Small intestine (tissue), 7 donors: ENCODE measurements around the gene SPNS2. TPM values are rescaled to one million over a fixed set of nuclear protein-coding genes. Genes with fewer than 3 reads are reported as not detected.

Experiments
- DNase-seq, 2 donors: peaks; one replicate each; pipeline versions ENCODE4 v3.0.0 to v3.0.0-alpha.2; 2013
- FAIRE-seq: peaks from 2 replicates; lab custom pipeline; 2012; peaks lifted over from hg19 to GRCh38; lab: Jason Lieb, UNC
- H3K27ac ChIP-seq, 3 donors: one replicate each; pipeline ENCODE4 v1.5.1; 2013; ENCODE audit warnings: low read length in 2 of 3, mild to moderate bottlenecking in 2 of 3, control low read depth in 1 of 3, inconsistent platforms in 1 of 3, low read depth in 1 of 3, moderate library complexity in 1 of 3
- H3K27me3 ChIP-seq, 3 donors: one replicate each; pipeline ENCODE4 v1.6.1; 2013; ENCODE audit warnings: low read length in 3 of 3, inconsistent platforms in 1 of 3; ENCODE audit not compliant: control insufficient read depth in 3 of 3, insufficient read depth in 3 of 3
- H3K36me3 ChIP-seq, 3 donors: one replicate each; pipeline ENCODE4 v1.6.1; 2013; ENCODE audit warnings: low read length in 3 of 3, inconsistent platforms in 1 of 3, low read depth in 1 of 3, mild to moderate bottlenecking in 1 of 3, moderate library complexity in 1 of 3; ENCODE audit not compliant: control insufficient read depth in 3 of 3, insufficient read depth in 2 of 3
- H3K4me1 ChIP-seq, 3 donors: one replicate each; pipeline ENCODE4 v1.6.1; 2013; ENCODE audit warnings: low read length in 2 of 3, inconsistent platforms in 1 of 3, low read depth in 1 of 3, mild to moderate bottlenecking in 1 of 3, moderate library complexity in 1 of 3; ENCODE audit not compliant: control insufficient read depth in 3 of 3, insufficient read depth in 2 of 3
- H3K4me3 ChIP-seq, 3 donors: one replicate each; pipeline ENCODE4 v1.5.1; 2013; ENCODE audit warnings: low read length in 3 of 3, control low read depth in 1 of 3, inconsistent platforms in 1 of 3, low read depth in 1 of 3, mild to moderate bottlenecking in 1 of 3, moderate library complexity in 1 of 3
- H3K9me3 ChIP-seq, 2 donors: one replicate each; pipeline ENCODE4 v1.6.1; 2013; ENCODE audit warnings: low read depth in 1 of 2, low read length in 1 of 2; ENCODE audit not compliant: control insufficient read depth in 2 of 2, insufficient read depth in 1 of 2
- WGBS, 3 donors: extraction: QIAGEN DNeasy Blood & Tissue Kit; methylation state at CpG; one replicate each; pipeline ENCODE4 v1.1.7; 2013; 5-methylcytosine and 5-hydroxymethylcytosine counted together
- polyA plus RNA-seq, 4 donors: library from polyadenylated mRNA; stranded (reverse) in 3 of 4; unstranded in 1 of 4; fragments of 200-250 nt in 3 of 4; fragments of 120-200 nt in 1 of 4; gene quantifications; one replicate each; pipeline versions ENCODE4 v1.2.1 to v1.2.3, GENCODE V29; 2013
- donor health status: healthy with polysubstance abuse.
- donor health status: control.
- donor health status: control.
- donor health status: Bipolar disorder and iron deficiency.
- donor health status: healthy.

The SPNS2 gene
- polyA plus RNA-seq, 4 donors: 6.3 to 37.3 (median 22.3) TPM

DNA sequence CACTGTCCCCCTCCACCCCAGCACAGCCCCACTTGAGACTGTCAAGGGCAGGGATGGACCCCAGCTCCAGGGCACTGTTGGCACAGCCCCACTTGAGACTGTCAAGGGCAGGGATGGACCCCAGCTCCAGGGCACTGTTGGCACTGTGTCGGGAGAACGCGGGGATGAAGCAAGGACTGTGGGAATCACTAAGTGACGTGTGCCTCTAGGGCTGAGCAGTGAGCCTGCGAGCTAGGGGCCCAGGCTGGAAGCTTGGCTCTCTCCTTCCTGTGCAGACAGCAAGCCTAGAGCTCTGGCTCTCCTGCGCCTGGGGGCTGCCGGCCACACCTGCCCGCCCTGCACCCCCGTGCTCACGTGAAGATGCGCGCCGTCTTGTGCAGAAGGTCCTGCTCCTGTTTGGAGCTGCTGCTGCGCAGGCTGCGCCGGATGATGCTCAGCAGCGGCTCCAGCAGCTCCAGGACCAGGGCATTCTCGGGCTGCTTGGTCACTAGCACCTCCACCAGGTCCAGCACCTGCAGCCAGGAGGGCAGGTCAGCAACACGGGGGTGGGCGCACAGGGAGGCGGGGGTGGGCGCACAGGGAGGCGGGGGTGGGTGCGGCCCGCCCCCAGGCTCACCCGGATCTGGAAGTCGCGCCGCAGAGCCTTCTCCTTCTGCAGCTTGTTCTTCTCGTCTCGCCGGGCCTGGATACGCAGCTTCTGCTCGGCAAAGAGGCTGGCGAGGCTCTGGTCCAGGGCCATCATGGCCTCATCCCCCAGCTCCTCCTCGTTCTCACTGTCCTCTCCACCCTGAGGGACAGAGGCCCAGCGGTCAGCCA, 45.7 kb downstream of the SPNS2 start:
- Histone ChIP-seq H3K36me3 (peaks cover 23 to 99% (median 25%) of the 10 kb centered on the region in 3 donors), H3K4me1 (peaks cover 0 to 19% (median 2%) of the 10 kb centered on the region in 3 donors), H3K27me3 (no peaks in the 10 kb centered on the region), H3K9me3 (no peaks in the 10 kb centered on the region), H3K27ac (no peak overlapping the region), H3K4me3 (no peak overlapping the region)
- 92 to 94% (median 94%) methylated on average over 24 to 37 of the region's 37 CpGs for WGBS, 3 donors
- DNase-seq (no peak), FAIRE-seq (no peak)

DNA sequence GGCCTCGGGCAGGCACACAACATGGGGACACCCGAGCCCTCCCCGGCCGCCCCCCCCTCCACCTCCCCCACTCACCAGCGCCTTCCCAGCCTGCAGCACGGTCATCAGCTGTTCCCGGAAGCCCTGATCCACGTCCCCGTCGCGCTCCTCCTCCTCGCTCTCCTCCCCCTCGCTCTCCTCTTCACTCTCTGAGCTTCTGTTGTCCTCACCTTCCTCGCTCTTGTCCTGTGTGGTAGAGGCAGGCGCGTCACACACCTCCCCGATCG, 46.2 kb downstream of the SPNS2 start:
- no peaks in the 10 kb centered on the region for H3K9me3 ChIP-seq
- FAIRE-seq (no peak), DNase-seq (no peak)
- WGBS, 3 donors: 89 to 96% (median 92%) methylated on average over 17 to 18 of the region's 18 CpGs
- peaks cover 0 to 19% (median 2%) of the 10 kb centered on the region in 3 donors for H3K4me1 ChIP-seq
- H3K27me3 ChIP-seq: no peaks in the 10 kb centered on the region
- no peak overlapping the region for H3K4me3 ChIP-seq
- H3K27ac ChIP-seq: no peak overlapping the region
- peaks cover 23 to 99% (median 26%) of the 10 kb centered on the region in 3 donors for H3K36me3 ChIP-seq

DNA sequence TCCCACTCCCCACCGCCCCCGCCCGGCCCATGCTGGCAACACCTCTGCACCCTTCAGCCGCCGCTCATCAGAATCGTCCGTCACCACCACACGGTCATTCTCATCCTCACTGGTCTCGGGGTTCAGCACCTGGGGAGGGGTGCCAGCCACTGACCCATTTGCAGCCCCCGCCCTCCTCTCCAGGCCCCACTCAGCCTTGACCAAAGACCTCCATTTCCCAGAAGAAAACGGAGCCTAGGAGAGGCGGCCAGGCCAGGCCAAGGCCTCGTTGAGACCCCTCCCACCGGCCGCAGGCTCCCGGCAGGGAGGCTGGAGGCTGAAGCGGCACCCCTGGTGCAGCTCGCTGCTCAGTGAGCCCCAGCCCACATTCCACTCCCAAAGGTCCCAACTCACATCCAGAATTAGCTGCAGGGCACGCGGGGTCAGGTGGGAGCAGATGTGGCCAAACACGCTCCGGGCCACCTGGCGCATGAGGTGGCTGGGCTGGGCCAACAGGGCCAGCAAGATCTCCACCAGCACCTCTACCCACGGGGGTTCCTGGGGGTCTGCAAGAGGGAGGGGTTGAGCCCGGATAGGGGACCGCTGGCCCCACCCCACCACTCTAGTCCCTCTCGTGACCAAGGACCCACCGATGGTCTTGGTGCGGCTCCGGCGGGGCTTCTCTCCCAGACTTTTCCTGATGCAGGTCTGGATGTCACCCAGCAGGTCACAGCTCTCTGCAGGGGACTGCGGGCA, 46.7 kb downstream of the SPNS2 start:
- WGBS, 3 donors: 91 to 93% (median 91%) methylated on average over 31 to 32 of the region's 32 CpGs
- Histone ChIP-seq H3K27ac (no peak overlapping the region), H3K4me1 (peaks cover 0 to 18% (median 2%) of the 10 kb centered on the region in 3 donors), H3K4me3 (no peak overlapping the region), H3K36me3 (peaks cover 26 to 99% (median 31%) of the 10 kb centered on the region in 3 donors), H3K9me3 (no peaks in the 10 kb centered on the region), H3K27me3 (no peaks in the 10 kb centered on the region)
- FAIRE-seq (no peak), DNase-seq (no peak)

DNA sequence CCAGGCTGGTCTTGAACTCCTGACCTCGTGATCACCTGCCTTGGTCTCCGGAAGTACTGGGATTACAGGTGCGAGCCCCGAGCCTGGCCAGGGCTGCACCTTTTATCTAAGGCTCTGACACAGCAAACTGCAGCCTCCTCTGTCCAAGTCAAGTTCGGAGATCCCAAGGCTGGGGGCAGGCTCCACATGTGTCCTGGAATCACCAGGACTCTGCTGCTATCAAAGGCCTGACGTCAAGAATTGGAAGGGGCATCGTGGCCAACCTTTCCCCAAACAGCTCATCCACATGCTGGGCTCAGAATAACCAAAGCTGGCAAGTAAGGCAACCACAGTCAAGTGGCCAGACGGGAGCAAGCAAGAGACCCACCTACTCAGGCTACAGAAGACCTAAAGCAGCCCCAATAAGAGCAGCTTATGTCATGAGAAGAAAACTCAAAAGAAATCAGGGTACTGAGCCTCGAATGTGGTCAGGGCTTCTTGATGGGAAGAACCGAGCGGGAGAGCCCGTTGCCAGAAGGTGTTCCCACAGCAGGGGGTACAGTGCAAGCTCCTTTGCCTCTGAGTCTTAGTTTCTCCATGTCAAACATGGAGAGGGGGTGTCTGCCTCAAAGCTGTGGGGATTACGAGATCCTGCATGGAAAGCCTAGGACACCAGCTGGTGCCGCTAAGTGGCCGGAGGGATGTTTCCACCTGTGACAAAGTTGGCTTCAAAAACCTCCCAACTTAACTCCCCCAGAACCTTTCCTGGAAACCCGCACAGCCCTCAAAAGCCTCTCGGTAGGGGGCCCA, 48.6 kb downstream of the SPNS2 start:
- Histone ChIP-seq H3K36me3 (peaks cover 33 to 98% (median 35%) of the 10 kb centered on the region in 3 donors), H3K4me1 (no peaks in the 10 kb centered on the region), H3K4me3 (no peak overlapping the region), H3K27me3 (no peaks in the 10 kb centered on the region), H3K27ac (no peak overlapping the region), H3K9me3 (no peaks in the 10 kb centered on the region)
- 91 to 92% (median 92%) methylated on average over 17 of the region's 17 CpGs for WGBS, 3 donors
- FAIRE-seq (no peak), DNase-seq (no peak)

DNA sequence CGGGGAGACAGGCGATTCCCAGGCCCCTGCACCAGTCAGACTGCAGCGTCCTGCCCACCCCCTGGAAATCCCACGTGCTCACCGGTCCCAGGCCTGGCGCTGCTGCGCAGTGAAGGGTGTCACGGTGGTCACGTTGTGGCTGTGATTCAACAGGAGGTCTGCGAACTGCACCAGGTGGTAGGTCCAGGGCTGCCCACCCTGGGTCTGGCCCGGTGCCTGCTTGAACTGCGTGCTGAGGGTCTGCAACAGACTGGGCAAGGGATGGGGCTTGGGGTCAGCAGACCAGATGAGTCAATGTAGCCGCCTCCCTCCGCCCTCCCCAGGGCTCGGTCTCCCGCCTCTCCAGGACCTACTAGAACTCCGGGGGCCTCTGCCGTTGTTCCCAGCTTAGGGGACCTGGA, 49.4 kb downstream of the SPNS2 start:
- Histone ChIP-seq H3K27ac (no peak overlapping the region), H3K27me3 (no peaks in the 10 kb centered on the region), H3K36me3 (peaks cover 28 to 98% (median 36%) of the 10 kb centered on the region in 3 donors), H3K4me1 (no peaks in the 10 kb centered on the region), H3K9me3 (no peaks in the 10 kb centered on the region), H3K4me3 (no peak overlapping the region)
- 93 to 95% (median 94%) methylated on average over 16 to 18 of the region's 18 CpGs for WGBS, 3 donors
- DNase-seq (no peak), FAIRE-seq (no peak)

DNA sequence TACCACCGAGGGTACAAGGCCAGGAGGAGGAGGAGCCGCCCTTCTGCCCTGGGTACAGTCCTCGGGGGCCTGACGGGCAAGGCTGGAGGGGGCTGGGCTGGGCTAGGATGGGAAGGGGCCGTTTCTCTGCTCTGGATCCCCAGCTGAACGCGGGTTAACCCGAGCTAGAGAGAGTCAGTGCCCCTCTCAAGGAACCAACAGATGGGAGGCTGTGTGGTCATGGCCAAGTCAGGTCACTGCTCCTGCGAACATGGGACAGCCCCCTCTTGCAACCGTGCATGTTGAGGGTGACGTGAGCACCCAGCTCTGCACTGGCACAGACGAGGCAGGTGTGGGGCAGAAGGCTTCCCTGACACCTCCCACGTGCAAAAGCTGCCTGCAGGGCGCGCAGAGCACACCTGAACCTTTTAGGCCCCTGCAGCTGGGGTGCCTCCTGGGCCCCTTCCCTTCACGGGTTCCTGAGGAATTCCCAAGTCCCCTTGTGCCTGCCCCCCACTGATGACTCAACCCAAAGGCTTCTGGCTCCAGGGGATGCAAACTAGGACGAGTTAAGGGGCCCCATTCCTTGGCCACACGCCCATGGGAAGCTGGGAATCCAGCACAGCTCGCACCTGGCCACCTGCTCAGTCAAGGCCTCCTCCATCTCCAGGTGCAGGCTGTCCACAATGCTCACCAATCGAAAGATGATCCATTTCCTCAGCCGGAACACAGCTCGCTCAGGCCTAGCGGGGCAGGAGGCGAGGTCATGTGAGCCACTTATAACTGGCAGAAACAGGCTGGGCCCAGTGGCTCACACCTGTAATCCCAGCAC, 50.2 kb downstream of the SPNS2 start:
- Histone ChIP-seq H3K27ac (no peak overlapping the region), H3K36me3 (peaks cover 28 to 97% (median 38%) of the 10 kb centered on the region in 3 donors), H3K9me3 (no peaks in the 10 kb centered on the region), H3K4me3 (no peak overlapping the region), H3K27me3 (no peaks in the 10 kb centered on the region), H3K4me1 (peaks cover 0 to under 1% (median 0%) of the 10 kb centered on the region in 3 donors)
- DNase-seq (no peak), FAIRE-seq (no peak)
- WGBS, 3 donors: 76 to 87% (median 80%) methylated on average over 21 to 24 of the region's 24 CpGs

DNA sequence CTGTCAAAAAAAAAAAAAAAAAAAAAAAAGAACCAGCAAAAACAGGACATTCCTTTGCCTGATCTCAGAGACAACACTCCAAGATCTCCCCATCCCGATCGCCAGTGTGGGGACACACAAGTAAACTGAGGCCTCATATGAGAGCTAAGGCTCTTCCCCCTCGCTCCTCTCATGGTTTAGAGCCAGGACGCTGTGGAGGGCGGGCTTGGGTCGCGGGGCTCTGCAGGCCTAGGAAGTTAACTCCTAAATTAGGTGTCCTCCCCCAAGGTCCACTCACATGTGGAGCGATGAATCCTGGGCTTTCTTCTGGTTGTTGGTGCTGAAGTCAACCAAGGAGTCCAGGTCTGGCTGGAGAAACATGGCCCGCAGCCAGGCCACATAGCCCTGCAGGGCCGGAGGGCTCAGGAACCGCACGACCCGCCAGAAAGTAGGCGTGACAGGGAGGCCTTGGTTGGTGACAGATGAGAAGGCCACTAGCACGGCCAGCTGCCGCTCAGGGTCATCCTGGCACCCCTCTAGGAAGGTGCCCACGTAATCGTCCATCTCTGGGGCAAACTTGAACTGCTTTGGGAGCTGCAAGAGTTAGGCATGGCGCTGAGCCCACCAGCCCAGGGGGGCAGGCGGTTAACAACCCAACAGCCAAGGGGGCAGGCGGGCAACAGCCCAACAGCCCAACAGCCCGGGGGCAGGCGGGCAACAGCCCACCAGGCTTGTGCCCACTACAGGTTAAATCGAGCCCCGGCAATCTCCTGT, 51.3 kb downstream of the SPNS2 start:
- FAIRE-seq: no peak

More for the DNA sequence above, 51.3 kb downstream of the SPNS2 start:
- no peak overlapping the region for H3K4me3 ChIP-seq
- no peak overlapping the region for H3K27ac ChIP-seq
- peaks cover 28 to 94% (median 37%) of the 10 kb centered on the region in 3 donors for H3K36me3 ChIP-seq
- no peak for DNase-seq
- no peaks in the 10 kb centered on the region for H3K9me3 ChIP-seq
- H3K4me1 ChIP-seq: peaks cover 0 to 6% (median 2%) of the 10 kb centered on the region in 3 donors
- 92 to 95% (median 93%) methylated on average over 25 of the region's 25 CpGs for WGBS, 3 donors
- no peaks in the 10 kb centered on the region for H3K27me3 ChIP-seq
